Activated CD4-positive, alpha-beta T cell treated with anti-CD3 and anti-CD28 coated beads for 36 hours (primary cell): ENCODE measurements around the gene RASGRF1. TPM values are rescaled to one million over a fixed set of nuclear protein-coding genes. Genes with fewer than 3 reads are reported as not detected.
"Not testable (repeated sequence)": the region's sequence is repeated elsewhere in the genome, so short reads cannot be mapped to it uniquely, and the experiment has no call there.

Source experiments
- ATAC-seq: fragments of 200-7000 bp; cut with Tn5 transposase; one replicate; pipeline ENCODE4 v1.10.0; 2021; ENCODE audit warnings: mild to moderate bottlenecking, moderate library complexity
- CTCF ChIA-PET: fragments of 350-600 bp; sonication (Branson Sonifier 250); formaldehyde crosslinking; loops from one replicate; lab custom pipeline; 2021; ENCODE audit warnings: antibody characterized with exemption; lab: Charles Lee
- POLR2A ChIA-PET: fragments of 350-600 bp; sonication (Branson Sonifier 250); formaldehyde crosslinking; loops from one replicate; lab custom pipeline; 2021; ENCODE audit warnings: antibody characterized with exemption, inconsistent platforms; lab: Charles Lee
- DNase-seq: peaks from one replicate; pipeline ENCODE4 v3.0.0-alpha.2; 2020
- H3K27ac Mint-ChIP-seq: one replicate; pipeline ENCODE4 v1.8.0; 2021; ENCODE audit warnings: mixed read lengths
- H3K27me3 Mint-ChIP-seq: one replicate; pipeline ENCODE4 v1.8.0; 2021; ENCODE audit warnings: mixed read lengths
- H3K36me3 Mint-ChIP-seq: one replicate; pipeline ENCODE4 v1.8.0; 2021; ENCODE audit warnings: low read depth, mixed read lengths
- H3K4me1 Mint-ChIP-seq: one replicate; pipeline ENCODE4 v1.8.0; 2021; ENCODE audit warnings: mixed read lengths
- H3K4me3 Mint-ChIP-seq: one replicate; pipeline ENCODE4 v1.8.0; 2021; ENCODE audit warnings: mild to moderate bottlenecking, moderate library complexity, mixed read lengths
- H3K9me3 Mint-ChIP-seq: one replicate; pipeline ENCODE4 v1.8.0; 2021; ENCODE audit warnings: low read depth, mixed read lengths
- intact Hi-C, 2 experiments: fragments of 100-400 bp; cut with DNase I in 1 of 2; cut with micrococcal nuclease in 1 of 2; formaldehyde crosslinking; loops; one replicate each; pipeline versions ENCODE4 v1.14.2 to v1.15.1; 2022 to 2024; cut with DNase I, micrococcal nuclease
- total RNA-seq, 2 experiments: library from RNA; stranded (reverse); gene quantifications; one replicate each; pipeline ENCODE4 v1.2.3, GENCODE V29; 2021

RASGRF1 gene
- total RNA-seq, 2 experiments from 2014 or later = not detected

GRCh38 chr15:79034284-79034683 is 56.3 kb downstream of the RASGRF1 start:
- H3K4me1 Mint-ChIP-seq = no peaks in the 10 kb centered on the region
- H3K9me3 Mint-ChIP-seq = no peaks in the 10 kb centered on the region
- ChIA-PET POLR2A (no interaction called here), CTCF (interaction anchor here (9.3 kb wide), 1 partner anchor 150 kb away, joined by 99 read pairs; no protein-coding TSS in a partner anchor)
- no peak overlapping the region for H3K27ac Mint-ChIP-seq
- H3K36me3 Mint-ChIP-seq = no peaks in the 10 kb centered on the region
- H3K4me3 Mint-ChIP-seq = no peak overlapping the region
- intact Hi-C loops = no loop called here
- DNase-seq = no peak
- peaks cover 9% of the 10 kb centered on the region for H3K27me3 Mint-ChIP-seq
- no peak for ATAC-seq

GRCh38 chr15:79032656-79033055 is 57.9 kb downstream of the RASGRF1 start:
- peaks cover 9% of the 10 kb centered on the region for H3K27me3 Mint-ChIP-seq
- ChIA-PET POLR2A (no interaction called here), CTCF (interaction anchor here (9.3 kb wide), 1 partner anchor 152 kb away, joined by 99 read pairs; no protein-coding TSS in a partner anchor)
- H3K36me3 Mint-ChIP-seq = no peaks in the 10 kb centered on the region
- no peak overlapping the region for H3K4me3 Mint-ChIP-seq
- ATAC-seq (no peak), DNase-seq (no peak)
- H3K4me1 Mint-ChIP-seq = no peaks in the 10 kb centered on the region
- no peak overlapping the region for H3K27ac Mint-ChIP-seq
- intact Hi-C loops = no loop called here
- H3K9me3 Mint-ChIP-seq = no peaks in the 10 kb centered on the region

GRCh38 chr15:79031821-79032220 is 58.8 kb downstream of the RASGRF1 start:
- Mint-ChIP-seq H3K9me3 (no peaks in the 10 kb centered on the region), H3K4me1 (no peaks in the 10 kb centered on the region), H3K27me3 (peaks cover 7% of the 10 kb centered on the region), H3K4me3 (no peak overlapping the region), H3K36me3 (no peaks in the 10 kb centered on the region), H3K27ac (no peak overlapping the region)
- ChIA-PET CTCF (interaction anchor here (9.3 kb wide), 1 partner anchor 152 kb away, joined by 99 read pairs; no protein-coding TSS in a partner anchor), POLR2A (no interaction called here)
- no peak for ATAC-seq
- intact Hi-C loops = no loop called here
- no peak for DNase-seq

- H3K9me3 Mint-ChIP-seq = no peaks in the 10 kb centered on the region
- peaks cover 2% of the 10 kb centered on the region for H3K27me3 Mint-ChIP-seq
- intact Hi-C loops = no loop called here
- H3K36me3 Mint-ChIP-seq = no peaks in the 10 kb centered on the region
- H3K27ac Mint-ChIP-seq = no peak overlapping the region
- CTCF ChIA-PET = interaction anchor here (9.3 kb wide), 1 partner anchor 153 kb away, joined by 99 read pairs; no protein-coding TSS in a partner anchor
- no peak for DNase-seq
- POLR2A ChIA-PET = no interaction called here
- no peak overlapping the region for H3K4me3 Mint-ChIP-seq
- H3K4me1 Mint-ChIP-seq = no peaks in the 10 kb centered on the region
- no peak for ATAC-seq
These were observed 59.4 kb downstream of the RASGRF1 start for GRCh38 chr15:79031201-79031600.

- Mint-ChIP-seq H3K36me3 (no peaks in the 10 kb centered on the region), H3K27me3 (peaks cover 2% of the 10 kb centered on the region), H3K4me1 (no peaks in the 10 kb centered on the region), H3K27ac (no peak overlapping the region), H3K9me3 (no peaks in the 10 kb centered on the region), H3K4me3 (no peak overlapping the region)
- no peak for DNase-seq
- CTCF ChIA-PET = interaction anchor here (0.8 to 9.3 kb wide), 2 partner anchors 127 to 154 kb away, joined by 3 to 99 read pairs; no protein-coding TSS in a partner anchor
- POLR2A ChIA-PET = no interaction called here
- intact Hi-C loops = no loop called here
- ATAC-seq = no peak
These were observed 60.1 kb downstream of the RASGRF1 start for GRCh38 chr15:79030470-79030869.

GRCh38 chr15:79028411-79028964 is 62.1 kb downstream of the RASGRF1 start:
- ATAC-seq (no peak), DNase-seq (peak; percentile 61)
- Mint-ChIP-seq H3K27me3 (peaks cover 5% of the 10 kb centered on the region), H3K27ac (no peak overlapping the region), H3K36me3 (no peaks in the 10 kb centered on the region), H3K4me1 (no peaks in the 10 kb centered on the region), H3K9me3 (peaks cover 7% of the 10 kb centered on the region), H3K4me3 (no peak overlapping the region)
- intact Hi-C loops = loop anchor here (1.0 to 5.0 kb wide), 2 partner anchors 116 to 156 kb away; no protein-coding TSS in a partner anchor
- POLR2A ChIA-PET = interaction anchor here (0.6 kb wide), 1 partner anchor 179 kb away, joined by 3 read pairs; no protein-coding TSS in a partner anchor
- CTCF ChIA-PET = interaction anchor here (0.7 to 9.3 kb wide), 14 partner anchors 8 to 177 kb away, joined by 3 to 99 read pairs (median 3); no protein-coding TSS in a partner anchor

GRCh38 chr15:79027532-79028410 is 62.8 kb downstream of the RASGRF1 start:
- ATAC-seq (no peak), DNase-seq (no peak)
- no peak overlapping the region for H3K4me3 Mint-ChIP-seq
- H3K36me3 Mint-ChIP-seq = no peaks in the 10 kb centered on the region
- intact Hi-C loops = loop anchor here (1.0 to 5.0 kb wide), 2 partner anchors 115 to 157 kb away; no protein-coding TSS in a partner anchor
- ChIA-PET CTCF (interaction anchor here (0.7 to 9.3 kb wide), 15 partner anchors 8 to 180 kb away, joined by 3 to 99 read pairs (median 3); no protein-coding TSS in a partner anchor), POLR2A (no interaction called here)
- no peak overlapping the region for H3K27ac Mint-ChIP-seq
- H3K27me3 Mint-ChIP-seq = peaks cover 5% of the 10 kb centered on the region
- peaks cover 7% of the 10 kb centered on the region for H3K9me3 Mint-ChIP-seq
- H3K4me1 Mint-ChIP-seq = no peaks in the 10 kb centered on the region

- Mint-ChIP-seq H3K4me3 (no peak overlapping the region), H3K27ac (no peak overlapping the region), H3K27me3 (peaks cover 5% of the 10 kb centered on the region), H3K36me3 (no peaks in the 10 kb centered on the region), H3K4me1 (no peaks in the 10 kb centered on the region), H3K9me3 (peaks cover 7% of the 10 kb centered on the region)
- ChIA-PET POLR2A (no interaction called here), CTCF (interaction anchor here (0.7 to 9.3 kb wide), 4 partner anchors 16 to 1061 kb away, joined by 3 to 99 read pairs (median 9); no protein-coding TSS in a partner anchor)
- ATAC-seq (no peak), DNase-seq (no peak)
- intact Hi-C loops = loop anchor here in 1 of 2 experiments (5.0 kb wide), 1 partner anchor 114 kb away; no protein-coding TSS in a partner anchor
These were observed 64.8 kb downstream of the RASGRF1 start for GRCh38 chr15:79025802-79026201.

GRCh38 chr15:79025201-79025600 is 65.4 kb downstream of the RASGRF1 start:
- ChIA-PET CTCF (interaction anchor here (9.3 kb wide), 1 partner anchor 159 kb away, joined by 99 read pairs; no protein-coding TSS in a partner anchor), POLR2A (no interaction called here)
- Mint-ChIP-seq H3K27me3 (peaks cover 5% of the 10 kb centered on the region), H3K36me3 (no peaks in the 10 kb centered on the region), H3K4me3 (no peak overlapping the region), H3K9me3 (peaks cover 7% of the 10 kb centered on the region), H3K27ac (no peak overlapping the region), H3K4me1 (no peaks in the 10 kb centered on the region)
- DNase-seq (peak; percentile 30), ATAC-seq (no peak)
- intact Hi-C loops = loop anchor here in 1 of 2 experiments (5.0 kb wide), 1 partner anchor 113 kb away; no protein-coding TSS in a partner anchor

- POLR2A ChIA-PET, H3K4me3 Mint-ChIP-seq, ATAC-seq, H3K9me3 Mint-ChIP-seq, CTCF ChIA-PET, H3K36me3 Mint-ChIP-seq, DNase-seq, H3K27me3 Mint-ChIP-seq, H3K4me1 Mint-ChIP-seq, H3K27ac Mint-ChIP-seq, intact Hi-C loops: not testable (repeated sequence)
These were observed 66.1 kb downstream of the RASGRF1 start for GRCh38 chr15:79024493-79024892.

GRCh38 chr15:79023918-79024317 is 66.7 kb downstream of the RASGRF1 start:
- Mint-ChIP-seq H3K4me1 (no peaks in the 10 kb centered on the region), H3K36me3 (no peaks in the 10 kb centered on the region), H3K27me3 (peaks cover 5% of the 10 kb centered on the region), H3K4me3 (no peak overlapping the region), H3K9me3 (peaks cover 7% of the 10 kb centered on the region), H3K27ac (no peak overlapping the region)
- ATAC-seq (no peak), DNase-seq (no peak)
- ChIA-PET CTCF (interaction anchor here (0.9 kb wide), 1 partner anchor 161 kb away, joined by 3 read pairs; no protein-coding TSS in a partner anchor), POLR2A (no interaction called here)
- intact Hi-C loops = no loop called here
